Ascending aorta (tissue), 2 donors: ENCODE data around the gene IHH. TPM values are rescaled to one million over a fixed set of nuclear protein-coding genes. Genes with fewer than 3 reads are reported as not detected.

Experiments used
- DNase-seq, 2 donors: peaks; one replicate each; pipeline ENCODE4 v3.0.0-alpha.2; 2019; ENCODE audit warnings: low spot score in 2 of 2
- H3K27ac ChIP-seq, 2 donors: fragments of 200-600 bp; sonication (generic); one replicate each; pipeline ENCODE4 v1.5.1; 2016 to 2017; ENCODE audit warnings: mild to moderate bottlenecking in 1 of 2
- H3K27me3 ChIP-seq: fragments of 200-600 bp; sonication (generic); one replicate; pipeline ENCODE4 v1.5.1; 2017
- H3K36me3 ChIP-seq, 2 donors: fragments of 200-600 bp; sonication (generic); one replicate each; pipeline ENCODE4 v1.5.1; 2016
- H3K4me1 ChIP-seq, 2 donors: fragments of 200-600 bp; sonication (generic); one replicate each; pipeline ENCODE4 v1.5.1; 2016 to 2017; ENCODE audit warnings: mild to moderate bottlenecking in 1 of 2
- H3K4me3 ChIP-seq, 2 donors: fragments of 200-600 bp; sonication (generic); one replicate each; pipeline ENCODE4 v1.5.1; 2016 to 2017; ENCODE audit warnings: mild to moderate bottlenecking in 1 of 2
- H3K9me3 ChIP-seq, 2 donors: fragments of 200-600 bp; sonication (generic); one replicate each; pipeline ENCODE4 v1.5.1; 2016
- CTCF ChIP-seq, 3 experiments: fragments of 200-600 bp in 2 of 3; fragments of 450-650 bp in 1 of 3; sonication (generic) in 2 of 3; IDR thresholded peaks; one replicate each; pipeline ENCODE4 v1.5.1; 2016 to 2019; ENCODE audit warnings: antibody characterized with exemption in 3 of 3, mild to moderate bottlenecking in 1 of 3, moderate library complexity in 1 of 3
- intact Hi-C: fragments of 100-400 bp; cut with DNase I; formaldehyde crosslinking; loops from one replicate; pipeline ENCODE4 v1.15.1; 2023
- total RNA-seq: library from RNA; depleted of rRNA; stranded (reverse); fragments of >200 nt; gene quantifications from one replicate; pipeline ENCODE4 v1.1.0, GENCODE V29; 2016

Gene IHH
- total RNA-seq, 1 donor from 2014 or later = not detected

DNA sequence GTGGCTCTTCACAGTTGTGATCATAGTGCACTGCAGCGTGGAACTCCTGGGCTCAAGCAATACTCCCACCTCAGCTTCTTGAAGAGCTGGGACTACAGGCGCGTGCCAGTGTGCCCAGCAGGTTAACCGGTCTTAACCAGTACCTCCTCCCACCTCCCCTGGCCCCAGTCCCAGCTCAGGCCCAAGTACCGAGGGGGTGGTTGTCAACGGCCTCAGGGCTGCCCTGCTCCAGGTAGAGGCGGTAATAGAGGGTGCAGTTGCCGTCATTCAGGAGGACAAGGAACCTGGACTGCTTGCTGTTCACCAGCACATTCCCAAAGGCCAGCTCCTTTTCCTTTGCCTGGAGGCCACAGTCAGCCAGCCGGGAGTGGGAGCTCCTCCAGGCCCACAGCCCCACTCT, 39.1 kb downstream of the IHH start:
- intact Hi-C loops = no loop called here
- no peaks in the 10 kb centered on the region for H3K9me3 ChIP-seq
- no peak for DNase-seq
- H3K4me3 ChIP-seq = no peak overlapping the region
- TF ChIP-seq CTCF (IDR thresholded peaks at IDR 0.05) = no peak
- H3K36me3 ChIP-seq = no peaks in the 10 kb centered on the region
- peaks cover 0 to 19% of the 10 kb centered on the region in 2 donors for H3K4me1 ChIP-seq
- H3K27me3 ChIP-seq = no peaks in the 10 kb centered on the region
- no peak overlapping the region for H3K27ac ChIP-seq

DNA sequence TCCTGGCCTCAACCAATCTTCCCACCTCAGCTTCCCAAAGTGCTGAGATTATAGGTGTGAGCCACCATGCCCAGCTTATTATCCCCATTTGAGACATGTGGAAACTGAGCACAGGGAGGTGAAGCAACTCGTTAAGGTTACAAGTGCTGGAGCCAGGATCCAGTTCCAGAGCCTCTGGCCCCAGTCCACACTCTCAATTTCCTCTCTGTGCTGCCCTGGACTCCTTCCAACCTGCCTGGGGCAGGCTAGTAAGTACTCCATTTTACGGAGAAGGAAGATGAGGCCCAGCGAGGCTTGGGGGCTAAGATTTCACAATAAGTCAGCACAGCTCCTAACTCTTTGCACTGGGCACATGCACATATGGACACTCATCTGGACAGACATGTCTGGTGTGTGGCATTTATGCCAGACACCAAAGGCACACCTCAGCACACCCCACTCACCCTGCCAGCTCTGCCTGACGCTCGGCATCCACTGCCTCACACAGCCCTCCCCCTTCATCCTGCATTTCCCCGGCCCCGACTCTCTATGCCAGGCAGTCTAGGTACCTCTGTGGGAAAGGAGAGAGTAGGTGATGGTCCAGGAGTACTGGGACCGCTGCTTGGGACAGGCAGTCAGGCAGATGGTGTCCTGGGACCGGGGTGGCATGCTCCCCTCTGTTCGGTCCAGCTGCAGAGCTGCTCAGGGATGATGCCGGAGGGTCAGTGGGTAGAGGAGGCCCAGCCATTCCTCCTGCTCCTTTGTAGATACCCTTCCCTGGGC, 39.9 kb downstream of the IHH start:
- Histone ChIP-seq H3K9me3 (no peaks in the 10 kb centered on the region), H3K36me3 (no peaks in the 10 kb centered on the region), H3K4me1 (peaks cover 0 to 19% of the 10 kb centered on the region in 2 donors), H3K27me3 (no peaks in the 10 kb centered on the region), H3K4me3 (no peak overlapping the region), H3K27ac (no peak overlapping the region)
- no peak for DNase-seq
- no peak for TF ChIP-seq CTCF (IDR thresholded peaks at IDR 0.05)
- intact Hi-C loops = no loop called here

GRCh38 chr2:219019436-219019835, 41.3 kb downstream of the IHH start:
- intact Hi-C loops = no loop called here
- no peaks in the 10 kb centered on the region for H3K36me3 ChIP-seq

GRCh38 chr2:219018726-219019125, 42.0 kb downstream of the IHH start:
- Histone ChIP-seq H3K4me3 (no peak overlapping the region), H3K9me3 (no peaks in the 10 kb centered on the region), H3K4me1 (peaks cover 0 to 19% of the 10 kb centered on the region in 2 donors), H3K36me3 (no peaks in the 10 kb centered on the region), H3K27me3 (no peaks in the 10 kb centered on the region), H3K27ac (no peak overlapping the region)
- intact Hi-C loops = no loop called here
- DNase-seq = no peak
- no peak for TF ChIP-seq CTCF (IDR thresholded peaks at IDR 0.05)

More at GRCh38 chr2:219019436-219019835, 41.3 kb downstream of the IHH start:
- DNase-seq = no peak
- H3K4me1 ChIP-seq = peaks cover 0 to 19% of the 10 kb centered on the region in 2 donors
- no peak overlapping the region for H3K27ac ChIP-seq
- no peaks in the 10 kb centered on the region for H3K27me3 ChIP-seq
- no peaks in the 10 kb centered on the region for H3K9me3 ChIP-seq
- TF ChIP-seq CTCF (IDR thresholded peaks at IDR 0.05) = no peak
- no peak overlapping the region for H3K4me3 ChIP-seq

DNA sequence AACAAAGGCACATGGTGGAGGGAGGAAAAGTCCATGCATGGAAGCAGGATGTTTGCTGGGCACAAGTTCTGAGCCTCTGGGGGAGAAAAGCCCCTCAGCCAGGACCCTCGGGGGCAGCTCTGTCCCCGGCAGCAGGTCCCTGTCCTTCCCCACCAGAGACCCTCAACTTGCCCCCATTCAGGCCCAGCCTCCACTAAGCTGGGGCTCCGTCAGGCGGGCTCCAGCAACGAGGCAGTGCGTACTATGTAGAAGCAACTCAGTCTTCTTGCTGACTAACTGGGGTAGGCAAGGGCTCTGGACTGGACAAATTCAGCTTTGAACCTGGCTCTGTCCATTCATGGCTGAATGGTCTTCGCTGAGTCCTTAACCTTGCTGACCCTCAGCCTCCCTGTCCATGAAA, 42.4 kb downstream of the IHH start:
- Histone ChIP-seq H3K27ac (peak overlapping the region; percentile 27 to 68), H3K27me3 (no peaks in the 10 kb centered on the region), H3K4me3 (no peak overlapping the region), H3K36me3 (no peaks in the 10 kb centered on the region), H3K9me3 (no peaks in the 10 kb centered on the region), H3K4me1 (peaks cover 0 to 19% of the 10 kb centered on the region in 2 donors)
- intact Hi-C loops = no loop called here
- no peak for TF ChIP-seq CTCF (IDR thresholded peaks at IDR 0.05)
- no peak for DNase-seq
